HepG2 (cell line): Measurements from ENCODE around the gene SLC19A3. TPM values are rescaled to one million over a fixed set of nuclear protein-coding genes. Genes with fewer than 3 reads are reported as not detected.

Experiments
- BORCS8-MEF2B ChIP-seq: sonication (generic); formaldehyde crosslinking; IDR thresholded peaks from 2 replicates; pipeline ENCODE4 v1.8.0; 2022; ENCODE audit warnings: mild to moderate bottlenecking, missing genetic modification reagents
- GATAD1 ChIP-seq: IDR thresholded peaks from 2 replicates; pipeline ENCODE4 v1.6.1; 2016; ENCODE audit warnings: missing genetic modification reagents, missing compliant biosample characterization
- GLMP ChIP-seq: sonication (generic); formaldehyde crosslinking; IDR thresholded peaks from 2 replicates; pipeline ENCODE4 v1.9.0; 2021; ENCODE audit warnings: missing genetic modification reagents, mild to moderate bottlenecking, borderline replicate concordance
- HMGXB4 ChIP-seq, 2 experiments: sonication (generic) in 1 of 2; formaldehyde crosslinking in 1 of 2; IDR thresholded peaks; 2 replicates each; pipeline versions ENCODE4 v1.4.0 to v1.6.1; 2018 to 2020; ENCODE audit warnings: missing genetic modification reagents in 2 of 2, borderline replicate concordance in 1 of 2, low read depth in 1 of 2, mild to moderate bottlenecking in 1 of 2, missing biosample characterization in 1 of 2
- HNRNPL ChIP-seq: fragments of 200-400 bp; formaldehyde crosslinking; IDR thresholded peaks from 2 replicates; pipeline ENCODE4 v1.6.1; 2017; ENCODE audit warnings: mild to moderate bottlenecking, low read depth, low read length
- KLF12 ChIP-seq: sonication (generic); formaldehyde crosslinking; IDR thresholded peaks from 2 replicates; pipeline ENCODE4 v1.4.0; 2020; ENCODE audit warnings: missing genetic modification reagents, borderline replicate concordance
- MED1 ChIP-seq: sonication (generic); formaldehyde crosslinking; IDR thresholded peaks from 2 replicates; pipeline ENCODE4 v1.4.0; 2020; ENCODE audit warnings: missing genetic modification reagents
- PRDM15 ChIP-seq: sonication (generic); formaldehyde crosslinking; IDR thresholded peaks from 2 replicates; pipeline ENCODE4 v1.4.0; 2020; ENCODE audit warnings: missing genetic modification reagents
- RAD21 ChIP-seq: fragments of 450-650 bp; formaldehyde crosslinking; IDR thresholded peaks from 2 replicates; pipeline ENCODE4 v1.5.0; 2020; ENCODE audit warnings: mild to moderate bottlenecking
- RFX1 ChIP-seq: fragments of 450-650 bp; IDR thresholded peaks from 2 replicates; pipeline ENCODE4 v1.6.1; 2017
- TARDBP ChIP-seq: sonication (generic); formaldehyde crosslinking; IDR thresholded peaks from 2 replicates; pipeline ENCODE4 v1.8.0; 2022; ENCODE audit warnings: mild to moderate bottlenecking, missing genetic modification reagents
- THRA ChIP-seq: sonication (generic); formaldehyde crosslinking; IDR thresholded peaks from 2 replicates; pipeline ENCODE4 v1.4.0; 2020; ENCODE audit warnings: missing genetic modification reagents, borderline replicate concordance
- U2AF1 ChIP-seq: fragments of 200-400 bp; formaldehyde crosslinking; optimal IDR thresholded peaks from 2 replicates; pipeline ENCODE3; 2017; ENCODE audit warnings: mild to moderate bottlenecking, low read depth, low read length
- ZBTB49 ChIP-seq: sonication (generic); formaldehyde crosslinking; IDR thresholded peaks from 2 replicates; pipeline ENCODE4 v1.4.0; 2020; ENCODE audit warnings: missing genetic modification reagents, borderline replicate concordance
- ZBTB7B ChIP-seq: sonication (generic); formaldehyde crosslinking; IDR thresholded peaks from 2 replicates; pipeline ENCODE4 v1.4.0; 2020; ENCODE audit warnings: missing genetic modification reagents
- ZFP36 ChIP-seq: fragments of 150-350 bp; IDR thresholded peaks from 2 replicates; pipeline ENCODE4 v1.6.1; 2018; ENCODE audit warnings: borderline replicate concordance, low read length, low read depth; ENCODE audit not compliant: partially characterized antibody
- ZNF205 ChIP-seq: IDR thresholded peaks from 2 replicates; pipeline ENCODE4 v1.6.1; 2018; ENCODE audit warnings: missing biosample characterization, missing genetic modification reagents
- ZNF616 ChIP-seq: sonication (generic); formaldehyde crosslinking; IDR thresholded peaks from 2 replicates; pipeline ENCODE4 v1.5.0; 2020; ENCODE audit warnings: low read depth, mild to moderate bottlenecking, missing genetic modification reagents
- ZNF678 ChIP-seq: sonication (generic); formaldehyde crosslinking; IDR thresholded peaks from 2 replicates; pipeline ENCODE4 v1.4.0; 2020; ENCODE audit warnings: mild to moderate bottlenecking, missing genetic modification reagents
- ZNF792 ChIP-seq: IDR thresholded peaks from 2 replicates; pipeline ENCODE4 v1.6.1; 2016
- polyA plus RNA-seq, 8 experiments: library from polyadenylated mRNA; depleted of rRNA in 3 of 8; stranded (reverse) in 7 of 8; unstranded in 1 of 8; fragments of >200 nt; fragmentation: Illumina TruSeq in 4 of 8; extraction: Trizol in 4 of 8; gene quantifications; 2 replicates each; pipeline versions ENCODE4 v1.2.1 to v1.2.3, GENCODE V29; 2011 to 2016; ENCODE audit warnings: low read depth in 4 of 8, missing spikeins in 1 of 8, mixed read lengths in 1 of 8; ENCODE audit not compliant: insufficient read depth in 1 of 8
- total RNA-seq, 5 experiments: library from RNA; depleted of rRNA; stranded (reverse); fragments of >200 nt; fragmentation: Illumina TruSeq; extraction: Trizol; gene quantifications; 2 replicates each; pipeline ENCODE4 v1.2.3, GENCODE V29; 2016; ENCODE audit warnings: low read depth in 1 of 5

SLC19A3 gene
- total and polyA plus RNA-seq, 2 of the 13 experiments (the other 11 are each of a cell fraction or from before 2014, with no cell fraction given), result 2.3 to 5.2 TPM

DNA sequence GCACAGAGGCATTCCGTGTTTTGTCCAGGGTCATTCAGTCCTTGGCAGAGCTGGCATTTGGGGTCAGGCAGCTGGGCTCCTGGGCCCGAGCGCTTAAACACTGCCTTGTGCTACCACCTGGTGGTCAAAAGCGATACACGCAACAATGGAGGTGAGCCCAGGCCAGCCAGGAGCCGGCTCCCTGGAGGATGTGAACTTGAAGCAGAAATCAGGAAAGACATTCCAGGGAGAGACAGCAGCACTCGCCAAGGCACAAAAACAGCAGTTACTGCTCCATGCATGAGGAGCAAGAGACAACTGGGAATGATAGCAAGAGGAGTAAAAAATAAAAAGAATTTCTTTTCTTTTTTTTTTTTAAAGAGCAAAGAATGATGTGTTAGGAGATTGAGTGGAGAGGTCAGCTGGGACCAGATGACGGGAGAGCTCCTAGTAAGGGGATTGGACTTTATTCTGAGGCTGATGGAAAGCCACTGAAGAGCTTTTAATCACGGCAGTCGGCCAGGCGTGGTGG, 48.6 kb upstream of the SLC19A3 start (continued):
- no peak for TF ChIP-seq U2AF1
- no peak for TF ChIP-seq PRDM15 (CRISPR knock-in tag)
- TF ChIP-seq ZBTB49 (CRISPR knock-in tag), result peak; percentile 80; the same call in 1 of the 2 replicates
- 0 out of 2 replicates have a peak, but pooled peaks have one; percentile 51 for TF ChIP-seq GATAD1 (CRISPR knock-in tag)
- peak; percentile 64 to 92; a peak in 3 of 4 replicates for TF ChIP-seq HMGXB4 (CRISPR knock-in tag; IDR thresholded peaks at IDR 0.05; ENCODE audit: borderline replicate concordance in 1 of 2, low read depth in 1 of 2)
- TF ChIP-seq GLMP (CRISPR knock-in tag), result no peak
- 0 out of 2 replicates have a peak, but pooled peaks have one; percentile 54 for TF ChIP-seq ZNF678 (CRISPR knock-in tag)
- TF ChIP-seq RFX1, result no peak
- peak; percentile 40; the same call in 1 of the 2 replicates for TF ChIP-seq ZBTB7B (CRISPR knock-in tag)
- no peak for TF ChIP-seq ZFP36
- TF ChIP-seq RAD21 (CRISPR knock-in tag), result peak; percentile 98
- TF ChIP-seq HNRNPL, result 0 out of 2 replicates have a peak, but pooled peaks have one; percentile 40
- no peak for TF ChIP-seq ZNF616
- TF ChIP-seq BORCS8-MEF2B, result no peak
- peak; percentile 65; the same call in 1 of the 2 replicates for TF ChIP-seq ZNF792 (CRISPR knock-in tag)
- no peak for TF ChIP-seq KLF12 (CRISPR knock-in tag)
- TF ChIP-seq ZNF205 (CRISPR knock-in tag), result peak; percentile 54; the same call in 1 of the 2 replicates
- TF ChIP-seq THRA (CRISPR knock-in tag), result peak; percentile 95
- TF ChIP-seq MED1 (CRISPR knock-in tag), result peak; percentile 63
- peak; percentile 52 for TF ChIP-seq TARDBP (CRISPR knock-in tag)
